MM.1S (cell line): ENCODE measurements around the gene ASTN1.

Experiments
- DNase-seq: peaks from one replicate; pipeline ENCODE4 v3.0.0-alpha.2; 2015
- H2AFZ ChIP-seq: fragments of 300-600 bp; sonication (generic); 2 replicates; pipeline ENCODE4 v1.6.0; 2016; ENCODE audit warnings: antibody characterized with exemption, low read length
- H3F3A ChIP-seq: fragments of 300-600 bp; sonication (generic); 2 replicates; pipeline ENCODE4 v1.6.1; 2016; ENCODE audit warnings: mild to moderate bottlenecking, antibody characterized with exemption, low read length, moderate library complexity, mixed read lengths; ENCODE audit not compliant: insufficient read depth
- H3K27ac ChIP-seq: fragments of 300-600 bp; sonication (generic); 2 replicates; pipeline ENCODE4 v1.5.1; 2016; ENCODE audit warnings: mild to moderate bottlenecking, low read length
- H3K27me3 ChIP-seq: fragments of 300-600 bp; sonication (generic); replicated peaks from 2 replicates; pipeline ENCODE4 v1.6.0; 2016; ENCODE audit warnings: low read length; ENCODE audit not compliant: insufficient read depth
- H3K36me3 ChIP-seq: fragments of 300-600 bp; sonication (generic); replicated peaks from 2 replicates; pipeline ENCODE4 v1.6.1; 2016; ENCODE audit warnings: mild to moderate bottlenecking, low read length, mixed read lengths; ENCODE audit not compliant: insufficient read depth
- H3K4me1 ChIP-seq: fragments of 300-600 bp; sonication (generic); 2 replicates; pipeline ENCODE4 v1.6.1; 2016; ENCODE audit warnings: low read length, mixed read lengths
- H3K4me2 ChIP-seq: fragments of 300-600 bp; sonication (generic); 2 replicates; pipeline ENCODE4 v1.6.0; 2016; ENCODE audit warnings: low read depth, low read length
- H3K4me3 ChIP-seq: fragments of 300-600 bp; sonication (generic); 2 replicates; pipeline ENCODE4 v1.5.1; 2016; ENCODE audit warnings: low read length, mixed read lengths
- H3K79me2 ChIP-seq: fragments of 300-600 bp; sonication (generic); 2 replicates; pipeline ENCODE4 v1.6.1; 2016; ENCODE audit warnings: mixed run types, low read length, mixed read lengths
- H3K9ac ChIP-seq: fragments of 300-600 bp; sonication (generic); 2 replicates; pipeline ENCODE4 v1.6.1; 2016; ENCODE audit warnings: low read length, mixed read lengths
- H3K9me2 ChIP-seq: fragments of 300-600 bp; sonication (generic); replicated peaks from 2 replicates; pipeline ENCODE4 v1.6.1; 2016; ENCODE audit warnings: mild to moderate bottlenecking, low read length, mixed read lengths; ENCODE audit not compliant: insufficient read depth
- H3K9me3 ChIP-seq: fragments of 300-600 bp; sonication (generic); replicated peaks from 2 replicates; pipeline ENCODE4 v1.6.1; 2016; ENCODE audit warnings: mild to moderate bottlenecking, low read length, mixed read lengths; ENCODE audit not compliant: insufficient read depth
- H4K20me1 ChIP-seq: fragments of 300-600 bp; sonication (generic); 2 replicates; pipeline ENCODE4 v1.6.1; 2016; ENCODE audit warnings: mild to moderate bottlenecking, low read length, moderate library complexity, mixed read lengths; ENCODE audit not compliant: insufficient read depth
- EZH2 ChIP-seq: fragments of 300-600 bp; sonication (generic); optimal IDR thresholded peaks from 2 replicates; pipeline ENCODE3; 2017; ENCODE audit warnings: low read depth, mild to moderate bottlenecking, antibody characterized with exemption, low read length, mixed read lengths
- EZH2phosphoT487 ChIP-seq: fragments of 300-600 bp; sonication (generic); IDR thresholded peaks from 2 replicates; pipeline ENCODE4 v1.6.1; 2018; ENCODE audit warnings: antibody characterized with exemption, low read length
- TF ChIP-seq, protein P1 (sequence below): fragments of 300-600 bp; sonication (generic); IDR thresholded peaks from 2 replicates; pipeline ENCODE4 v1.5.1; 2016; ENCODE audit warnings: antibody characterized with exemption, low read length, mixed read lengths

The ASTN1 gene

DNA sequence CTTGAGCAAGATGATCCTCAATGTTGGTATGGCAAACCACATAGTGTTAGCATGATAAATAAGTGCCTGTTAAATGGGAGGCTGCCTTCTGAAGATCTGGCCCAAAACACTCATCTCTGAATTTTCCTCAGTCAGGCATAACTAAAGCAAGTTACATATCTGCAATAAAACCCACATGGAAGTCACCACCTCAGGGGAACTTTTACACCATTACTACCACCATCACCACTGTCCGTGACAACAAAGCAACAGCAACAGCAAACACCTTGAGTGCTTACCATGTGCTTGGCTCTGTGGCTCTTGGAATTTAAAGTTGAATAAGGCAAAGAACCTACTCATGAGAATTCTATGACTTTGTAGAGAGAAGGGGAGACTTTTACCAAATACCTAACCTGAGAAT, 233.0 kb downstream of the ASTN1 start:
- H3K4me3 ChIP-seq: no peak overlapping the region
- no peaks in the 10 kb centered on the region for H3K9me2 ChIP-seq
- H3K4me1 ChIP-seq: no peaks in the 10 kb centered on the region
- H3K9ac ChIP-seq: no peak overlapping the region
- no peaks in the 10 kb centered on the region for H3K79me2 ChIP-seq
- no peak for DNase-seq
- no peaks in the 10 kb centered on the region for H3K27me3 ChIP-seq
- H3K4me2 ChIP-seq: no peak overlapping the region
- H4K20me1 ChIP-seq: no peaks in the 10 kb centered on the region
- no peaks in the 10 kb centered on the region for H3K36me3 ChIP-seq
- TF ChIP-seq EZH2 (no peak), EZH2phosphoT487 (no peak)
- TF ChIP-seq, protein P1, sequence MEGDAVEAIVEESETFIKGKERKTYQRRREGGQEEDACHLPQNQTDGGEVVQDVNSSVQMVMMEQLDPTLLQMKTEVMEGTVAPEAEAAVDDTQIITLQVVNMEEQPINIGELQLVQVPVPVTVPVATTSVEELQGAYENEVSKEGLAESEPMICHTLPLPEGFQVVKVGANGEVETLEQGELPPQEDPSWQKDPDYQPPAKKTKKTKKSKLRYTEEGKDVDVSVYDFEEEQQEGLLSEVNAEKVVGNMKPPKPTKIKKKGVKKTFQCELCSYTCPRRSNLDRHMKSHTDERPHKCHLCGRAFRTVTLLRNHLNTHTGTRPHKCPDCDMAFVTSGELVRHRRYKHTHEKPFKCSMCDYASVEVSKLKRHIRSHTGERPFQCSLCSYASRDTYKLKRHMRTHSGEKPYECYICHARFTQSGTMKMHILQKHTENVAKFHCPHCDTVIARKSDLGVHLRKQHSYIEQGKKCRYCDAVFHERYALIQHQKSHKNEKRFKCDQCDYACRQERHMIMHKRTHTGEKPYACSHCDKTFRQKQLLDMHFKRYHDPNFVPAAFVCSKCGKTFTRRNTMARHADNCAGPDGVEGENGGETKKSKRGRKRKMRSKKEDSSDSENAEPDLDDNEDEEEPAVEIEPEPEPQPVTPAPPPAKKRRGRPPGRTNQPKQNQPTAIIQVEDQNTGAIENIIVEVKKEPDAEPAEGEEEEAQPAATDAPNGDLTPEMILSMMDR: no peak
- H3K27ac ChIP-seq: no peak overlapping the region
- H3K9me3 ChIP-seq: no peaks in the 10 kb centered on the region
- no peaks in the 10 kb centered on the region for H3F3A ChIP-seq
- H2AFZ ChIP-seq: no peak overlapping the region

DNA sequence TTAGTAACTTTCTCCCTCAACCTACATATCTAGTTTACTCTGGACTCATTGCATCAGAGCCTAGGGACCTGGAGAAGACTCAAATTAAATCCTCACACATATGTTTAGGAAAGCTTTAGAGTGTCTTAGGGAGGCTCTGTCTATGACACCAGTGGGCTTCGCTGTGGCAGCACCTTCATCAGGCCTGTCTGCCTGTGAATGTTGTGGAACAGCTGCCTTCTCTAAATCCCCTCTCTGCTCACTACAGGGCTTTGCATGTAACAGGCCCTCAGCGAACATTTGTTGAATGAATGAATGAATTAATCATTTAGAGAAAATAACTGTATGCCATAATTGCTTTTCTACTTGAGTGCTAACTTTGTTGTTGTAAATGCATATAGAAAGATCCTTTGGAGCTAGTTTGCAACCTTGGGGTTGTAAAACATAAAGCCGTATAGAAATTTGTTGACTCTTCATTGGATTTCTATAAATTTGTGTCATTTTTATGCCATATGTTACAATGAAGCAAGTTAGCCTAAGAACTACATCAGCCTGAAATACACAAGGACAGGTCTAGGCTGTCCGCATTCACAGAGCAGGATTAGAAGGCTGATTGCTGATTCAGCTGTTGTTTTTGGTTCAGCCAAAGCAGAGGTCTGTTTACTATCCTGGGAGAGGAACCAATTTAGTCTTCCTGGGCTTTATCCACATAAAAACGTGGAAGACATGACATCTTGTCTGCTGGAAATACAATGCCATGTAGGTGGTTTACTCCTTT, 238.0 kb downstream of the ASTN1 start:
- no peak overlapping the region for H3K9ac ChIP-seq
- H3F3A ChIP-seq: no peaks in the 10 kb centered on the region
- H3K9me3 ChIP-seq: no peaks in the 10 kb centered on the region
- H3K36me3 ChIP-seq: no peaks in the 10 kb centered on the region
- H4K20me1 ChIP-seq: no peaks in the 10 kb centered on the region
- no peaks in the 10 kb centered on the region for H3K9me2 ChIP-seq
- H3K4me3 ChIP-seq: no peak overlapping the region
- no peaks in the 10 kb centered on the region for H3K79me2 ChIP-seq
- no peak overlapping the region for H2AFZ ChIP-seq
- no peak for DNase-seq
- no peaks in the 10 kb centered on the region for H3K27me3 ChIP-seq
- no peak overlapping the region for H3K27ac ChIP-seq
- TF ChIP-seq EZH2phosphoT487 (no peak), EZH2 (no peak)
- TF ChIP-seq, protein P1: no peak
- H3K4me2 ChIP-seq: no peak overlapping the region
- H3K4me1 ChIP-seq: no peaks in the 10 kb centered on the region

DNA sequence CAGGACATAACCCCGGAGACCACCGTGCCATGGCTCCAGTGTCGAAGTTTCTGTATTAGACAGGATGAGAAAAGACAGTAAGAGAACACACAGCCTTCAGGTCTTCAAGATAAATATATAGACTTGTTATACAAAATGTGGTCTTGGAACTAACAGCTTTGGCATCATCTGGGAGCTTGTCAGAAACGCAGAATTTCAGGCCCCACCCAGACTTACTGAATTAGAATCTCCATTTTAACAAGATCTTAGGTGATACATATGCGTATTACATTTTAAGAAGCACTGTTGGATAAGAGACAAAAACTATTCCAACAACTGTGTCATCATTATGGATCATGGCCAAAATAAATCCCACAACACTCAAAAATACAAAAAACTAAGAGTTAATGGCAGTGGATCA, 239.3 kb downstream of the ASTN1 start:
- no peak overlapping the region for H3K27ac ChIP-seq
- no peaks in the 10 kb centered on the region for H3K4me1 ChIP-seq
- H3K4me3 ChIP-seq: no peak overlapping the region
- no peaks in the 10 kb centered on the region for H3K79me2 ChIP-seq
- TF ChIP-seq EZH2phosphoT487: no peak
- TF ChIP-seq, protein P1: no peak
- no peak for TF ChIP-seq EZH2
- H3K9ac ChIP-seq: no peak overlapping the region
- no peaks in the 10 kb centered on the region for H3F3A ChIP-seq
- no peaks in the 10 kb centered on the region for H3K36me3 ChIP-seq
- H3K4me2 ChIP-seq: no peak overlapping the region
- H2AFZ ChIP-seq: no peak overlapping the region
- no peaks in the 10 kb centered on the region for H3K9me2 ChIP-seq
- no peaks in the 10 kb centered on the region for H3K27me3 ChIP-seq
- H3K9me3 ChIP-seq: no peaks in the 10 kb centered on the region
- DNase-seq: no peak
- no peaks in the 10 kb centered on the region for H4K20me1 ChIP-seq
